Left lung (tissue), 10 donors: ENCODE data around the gene PIEZO2. TPM values are rescaled to one million over a fixed set of nuclear protein-coding genes. Genes with fewer than 3 reads are reported as not detected.
A peak's percentile ranks its signal among the peaks of the same experiment; 100 is the strongest.

Source experiments
- ATAC-seq: fragments of 200-7000 bp; cut with Tn5 transposase; one replicate; pipeline ENCODE4 v1.9.1; 2020; ENCODE audit warnings: moderate library complexity
- DNase-seq, 4 donors: peaks; one replicate each; pipeline ENCODE4 v3.0.0-alpha.2; 2013 to 2020
- H3K27ac ChIP-seq, 2 donors: fragments of 200-600 bp; sonication (generic) in 1 of 2; one replicate each; pipeline versions ENCODE4 v1.5.0 to v1.8.0; 2020 to 2021
- H3K27me3 ChIP-seq, 2 donors: fragments of 200-600 bp; sonication (generic) in 1 of 2; one replicate each; pipeline versions ENCODE4 v1.5.0 to v1.8.0; 2020 to 2021
- H3K36me3 ChIP-seq, 2 donors: fragments of 200-600 bp; sonication (generic) in 1 of 2; one replicate each; pipeline versions ENCODE4 v1.5.0 to v1.8.0; 2020 to 2021
- H3K4me1 ChIP-seq, 2 donors: fragments of 200-600 bp; one replicate each; pipeline ENCODE4 v1.8.0; 2021
- H3K4me3 ChIP-seq, 2 donors: fragments of 200-600 bp; sonication (generic) in 1 of 2; one replicate each; pipeline versions ENCODE4 v1.5.0 to v1.8.0; 2020 to 2021; ENCODE audit warnings: mild to moderate bottlenecking in 1 of 2
- H3K9me3 ChIP-seq, 2 donors: fragments of 200-600 bp; sonication (generic) in 1 of 2; one replicate each; pipeline versions ENCODE4 v1.5.0 to v1.8.0; 2020 to 2021
- intact Hi-C, 2 donors: fragments of 100-400 bp; cut with DNase I; formaldehyde crosslinking; loops; one replicate each; pipeline versions ENCODE4 v1.11.2 to v1.14.2; 2022
- polyA plus RNA-seq, 6 donors: library from polyadenylated mRNA; unstranded; fragments of 120-200 nt; gene quantifications; one replicate each; pipeline ENCODE4 v1.2.1, GENCODE V29; 2013; ENCODE audit not compliant: insufficient read length in 6 of 6
- total RNA-seq, 2 donors: library from RNA; stranded (reverse); fragmentation: NEBNext Ultra II Directional; extraction: Animal tissue kit (Norgen Biotek cat#: 25700); gene quantifications; one replicate each; pipeline ENCODE4 v1.2.1, GENCODE V29; 2021
- TF ChIP-seq, protein P1 (sequence below), 2 donors: fragments of 200-600 bp; sonication (generic) in 1 of 2; IDR thresholded peaks; one replicate each; pipeline versions ENCODE4 v1.5.0 to v1.8.0; 2021; ENCODE audit warnings: antibody characterized with exemption in 2 of 2
- donor health status: DM: no; HTN: yes; CAD: no.
- donor health status: DM: no; HTN: no; CAD: no.

Gene PIEZO2
- total and polyA plus RNA-seq, 8 donors: 40.3 to 270 (median 233) TPM

DNA sequence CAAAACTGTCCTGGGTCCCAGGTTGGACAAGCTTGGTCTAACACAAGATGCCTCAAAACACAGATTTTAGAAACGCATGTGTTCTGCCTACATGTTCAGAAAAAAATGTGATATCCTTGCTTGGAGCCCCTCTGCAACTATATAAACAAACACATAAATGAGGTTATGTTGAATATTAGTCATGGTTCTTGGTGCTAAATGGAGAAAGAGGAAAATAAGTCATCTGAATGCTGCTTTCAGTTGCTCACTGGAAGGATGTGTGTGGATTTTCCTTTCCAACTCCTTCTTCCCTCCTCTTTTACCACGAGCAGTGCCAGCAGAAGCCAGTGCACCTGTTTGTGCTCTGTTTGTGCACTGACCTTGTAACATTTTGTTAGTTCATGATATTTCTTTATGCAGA lies 85.3 kb downstream of the PIEZO2 start:
- H3K9me3 ChIP-seq: no peaks in the 10 kb centered on the region
- no peaks in the 10 kb centered on the region for H3K27me3 ChIP-seq
- no peak for ATAC-seq
- intact Hi-C loops: no loop called here
- no peak overlapping the region for H3K4me3 ChIP-seq
- H3K36me3 ChIP-seq: no peaks in the 10 kb centered on the region
- no peaks in the 10 kb centered on the region for H3K4me1 ChIP-seq
- no peak overlapping the region for H3K27ac ChIP-seq
- DNase-seq: no peak
- TF ChIP-seq, protein P1, sequence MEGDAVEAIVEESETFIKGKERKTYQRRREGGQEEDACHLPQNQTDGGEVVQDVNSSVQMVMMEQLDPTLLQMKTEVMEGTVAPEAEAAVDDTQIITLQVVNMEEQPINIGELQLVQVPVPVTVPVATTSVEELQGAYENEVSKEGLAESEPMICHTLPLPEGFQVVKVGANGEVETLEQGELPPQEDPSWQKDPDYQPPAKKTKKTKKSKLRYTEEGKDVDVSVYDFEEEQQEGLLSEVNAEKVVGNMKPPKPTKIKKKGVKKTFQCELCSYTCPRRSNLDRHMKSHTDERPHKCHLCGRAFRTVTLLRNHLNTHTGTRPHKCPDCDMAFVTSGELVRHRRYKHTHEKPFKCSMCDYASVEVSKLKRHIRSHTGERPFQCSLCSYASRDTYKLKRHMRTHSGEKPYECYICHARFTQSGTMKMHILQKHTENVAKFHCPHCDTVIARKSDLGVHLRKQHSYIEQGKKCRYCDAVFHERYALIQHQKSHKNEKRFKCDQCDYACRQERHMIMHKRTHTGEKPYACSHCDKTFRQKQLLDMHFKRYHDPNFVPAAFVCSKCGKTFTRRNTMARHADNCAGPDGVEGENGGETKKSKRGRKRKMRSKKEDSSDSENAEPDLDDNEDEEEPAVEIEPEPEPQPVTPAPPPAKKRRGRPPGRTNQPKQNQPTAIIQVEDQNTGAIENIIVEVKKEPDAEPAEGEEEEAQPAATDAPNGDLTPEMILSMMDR (IDR thresholded peaks at IDR 0.05): no peak

DNA sequence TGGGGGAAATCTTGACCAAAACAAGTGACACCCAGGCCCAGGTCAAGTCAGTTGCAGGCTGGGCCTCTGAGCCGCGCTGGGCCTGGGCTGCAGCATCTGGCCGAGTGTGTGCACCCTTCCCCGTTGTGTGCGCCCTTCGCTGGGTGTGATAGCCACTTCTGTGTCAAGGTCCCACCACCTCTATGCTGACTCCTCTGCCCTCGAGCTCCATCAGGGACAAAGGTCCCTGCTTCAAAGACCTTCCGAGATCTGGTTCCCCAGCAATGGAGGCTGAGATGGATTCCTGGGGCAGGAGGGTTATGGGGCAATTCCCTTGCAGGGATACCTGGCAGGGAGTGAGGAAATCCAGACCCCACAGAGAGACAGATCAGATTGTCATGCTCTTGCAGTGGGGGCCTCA lies 93.6 kb downstream of the PIEZO2 start:
- TF ChIP-seq, protein P1 (IDR thresholded peaks at IDR 0.05): no peak
- ATAC-seq: no peak
- no peaks in the 10 kb centered on the region for H3K36me3 ChIP-seq
- H3K4me3 ChIP-seq: no peak overlapping the region
- no peak overlapping the region for H3K27ac ChIP-seq
- intact Hi-C loops: no loop called here
- DNase-seq: no peak
- no peaks in the 10 kb centered on the region for H3K27me3 ChIP-seq
- H3K9me3 ChIP-seq: no peaks in the 10 kb centered on the region
- H3K4me1 ChIP-seq: no peaks in the 10 kb centered on the region

DNA sequence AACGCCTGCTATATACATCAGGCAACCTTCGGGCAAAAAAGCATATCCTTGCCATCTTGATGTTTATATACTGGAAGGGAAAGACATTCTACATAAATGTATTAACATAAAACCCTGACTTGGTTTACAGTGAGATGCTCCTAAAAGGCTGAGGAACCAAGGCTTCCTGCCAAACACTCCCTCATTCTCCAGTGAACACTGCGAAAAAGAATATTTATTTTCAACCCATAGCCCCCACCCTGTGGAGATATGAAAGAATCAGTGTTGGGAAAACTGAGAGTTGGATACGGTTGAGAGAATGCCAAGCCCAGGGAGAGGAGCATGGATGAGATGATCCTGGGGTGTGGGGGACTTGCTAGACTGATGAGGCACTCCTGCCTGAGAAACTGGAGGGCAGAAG lies 94.9 kb downstream of the PIEZO2 start:
- H3K4me3 ChIP-seq: no peak overlapping the region
- DNase-seq: peak in 1 of 4 donors; percentile 28
- intact Hi-C loops: no loop called here
- no peak for ATAC-seq
- no peaks in the 10 kb centered on the region for H3K36me3 ChIP-seq
- H3K4me1 ChIP-seq: no peaks in the 10 kb centered on the region
- no peaks in the 10 kb centered on the region for H3K9me3 ChIP-seq
- TF ChIP-seq, protein P1 (IDR thresholded peaks at IDR 0.05): no peak
- H3K27me3 ChIP-seq: no peaks in the 10 kb centered on the region
- H3K27ac ChIP-seq: no peak overlapping the region

DNA sequence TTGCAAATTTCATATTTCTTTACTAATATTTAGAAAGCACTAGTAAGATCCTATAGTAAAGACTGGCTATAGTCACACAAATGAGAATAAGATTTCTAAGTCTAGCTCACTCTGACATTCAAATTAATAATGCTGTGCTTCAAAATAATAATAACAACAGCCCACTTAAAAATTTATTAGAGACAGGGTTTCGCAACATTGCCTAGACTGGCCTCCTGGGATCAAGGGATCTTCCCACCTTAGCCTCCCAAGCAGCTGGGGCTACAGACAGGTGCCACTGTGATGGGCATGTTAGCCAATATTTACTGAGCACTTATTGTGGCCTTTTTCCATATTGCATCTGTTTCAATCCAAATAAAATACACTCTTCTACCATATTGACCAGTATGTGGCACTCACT lies 96.1 kb downstream of the PIEZO2 start:
- no peak for ATAC-seq
- Histone ChIP-seq H3K4me1 (no peaks in the 10 kb centered on the region), H3K36me3 (no peaks in the 10 kb centered on the region), H3K4me3 (no peak overlapping the region), H3K9me3 (no peaks in the 10 kb centered on the region), H3K27me3 (no peaks in the 10 kb centered on the region), H3K27ac (no peak overlapping the region)
- intact Hi-C loops: no loop called here
- TF ChIP-seq, protein P1 (IDR thresholded peaks at IDR 0.05): no peak
- no peak for DNase-seq

DNA sequence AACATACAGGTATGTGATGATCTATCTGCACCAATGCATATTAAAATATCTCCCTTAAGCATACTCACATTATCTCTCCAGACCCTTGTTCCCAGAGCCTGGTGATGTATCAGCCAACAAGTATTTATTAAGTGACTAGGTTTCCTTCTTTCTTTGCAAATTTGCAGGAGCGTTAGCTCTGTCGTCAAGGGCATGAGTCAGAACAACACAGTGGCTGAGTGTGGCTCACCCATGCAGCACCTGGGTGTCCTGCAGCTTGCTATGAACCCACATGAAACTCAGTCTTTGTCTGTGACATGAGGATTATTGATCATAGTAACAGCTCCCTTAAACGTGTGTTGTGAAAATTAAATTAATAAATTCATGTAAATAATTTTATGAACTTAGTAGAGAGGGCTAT lies 96.6 kb downstream of the PIEZO2 start:
- TF ChIP-seq, protein P1 (IDR thresholded peaks at IDR 0.05): no peak
- Histone ChIP-seq H3K27ac (no peak overlapping the region), H3K9me3 (no peaks in the 10 kb centered on the region), H3K27me3 (no peaks in the 10 kb centered on the region), H3K36me3 (no peaks in the 10 kb centered on the region), H3K4me3 (no peak overlapping the region), H3K4me1 (no peaks in the 10 kb centered on the region)
- DNase-seq (no peak), ATAC-seq (peak; percentile 24)
- intact Hi-C loops: no loop called here
